ENCODE measurements around the gene SSH2.
"Not testable (repeated sequence)": the region's sequence is repeated elsewhere in the genome, so short reads cannot be mapped to it uniquely, and the experiment has no call there.

The SSH2 gene

DNA sequence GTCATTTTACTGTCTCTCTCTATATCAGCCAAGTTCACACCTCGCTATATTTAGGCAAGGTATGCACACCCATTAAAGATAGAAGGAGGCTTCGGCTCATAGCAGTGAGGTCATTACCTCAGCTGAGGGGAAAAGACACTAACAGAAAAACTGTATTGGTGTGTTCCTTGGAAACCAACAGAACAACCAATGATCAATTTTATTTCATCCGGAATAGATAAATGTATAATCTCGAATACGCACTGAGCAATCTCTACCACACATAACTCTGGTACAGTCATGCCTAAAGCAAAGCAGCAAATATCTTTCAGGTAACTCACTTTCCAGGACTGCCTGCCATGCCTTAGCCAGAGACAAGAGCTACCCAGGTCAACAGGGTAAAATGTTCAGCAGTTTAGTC is 197.4 kb downstream of the SSH2 start:
- DNase-seq (ENCODE audit: low read depth) = no peak

DNA sequence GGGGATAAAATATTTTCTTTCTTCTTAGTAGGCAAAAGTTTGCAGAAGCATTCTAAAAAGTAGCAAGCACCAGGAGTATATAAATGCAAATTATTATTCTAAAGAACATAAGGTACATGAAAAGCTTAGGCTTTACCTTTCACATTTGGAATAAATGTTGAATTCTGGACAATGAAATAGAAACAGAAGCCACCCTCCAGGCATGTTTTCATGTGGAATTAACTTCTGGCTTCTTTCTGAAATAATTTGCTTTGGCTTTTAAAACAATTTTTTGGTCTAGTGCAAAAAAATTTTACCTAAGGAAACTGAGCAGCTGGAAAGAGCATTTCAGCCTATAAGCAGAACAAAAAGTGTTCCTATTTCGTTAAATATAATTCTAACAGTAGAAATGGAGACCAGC is 197.8 kb downstream of the SSH2 start:
- no peak for DNase-seq (ENCODE audit: low read depth)

- DNase-seq (ENCODE audit: low read depth) = no peak
Measured at GRCh38 chr17:29731589-29731929, 198.5 kb downstream of the SSH2 start.

GRCh38 chr17:29728490-29728889 is 201.5 kb downstream of the SSH2 start:
- no peak for DNase-seq (ENCODE audit: low read depth)

GRCh38 chr17:29726715-29727252 is 203.2 kb downstream of the SSH2 start:
- peak; percentile 39 for DNase-seq (ENCODE audit: low read depth)

GRCh38 chr17:29725408-29725807 is 204.6 kb downstream of the SSH2 start:
- DNase-seq (ENCODE audit: low read depth) = not testable (repeated sequence)

DNA sequence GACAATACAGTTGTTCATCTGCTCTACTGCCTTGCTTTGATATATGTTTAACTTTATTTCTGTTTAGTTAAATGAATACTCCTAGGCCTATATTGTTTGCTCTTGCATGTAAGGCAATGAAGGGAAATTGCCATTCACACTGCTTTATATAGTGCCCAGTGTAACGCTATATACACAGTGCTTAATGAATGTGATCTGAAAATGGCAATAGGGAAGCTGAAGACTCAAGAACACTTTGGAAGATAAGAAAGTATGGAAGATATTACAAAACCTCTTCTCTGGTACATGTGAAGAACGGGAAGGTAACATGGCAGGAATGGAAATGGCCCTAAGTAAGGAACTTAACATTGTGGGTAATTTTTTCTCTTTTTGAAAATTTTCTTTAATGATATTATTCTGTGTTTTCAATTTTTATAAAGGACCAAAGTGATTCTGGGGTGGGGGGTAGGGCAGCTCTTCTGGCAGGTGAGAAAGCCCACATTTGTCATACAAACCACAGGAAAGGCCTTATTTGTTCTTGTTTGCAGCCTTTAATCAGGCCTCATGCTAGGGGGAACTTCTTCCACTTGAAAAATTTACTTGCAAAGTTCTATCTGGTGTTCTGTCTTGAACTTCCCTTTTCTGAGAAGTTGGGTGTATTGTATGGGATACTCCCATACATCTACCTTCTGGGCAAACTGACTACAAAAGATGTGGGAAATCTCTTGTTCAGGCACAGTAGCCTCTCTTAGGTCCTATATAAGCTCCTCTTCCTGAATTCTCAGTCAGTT is 206.6 kb downstream of the SSH2 start:
- DNase-seq (ENCODE audit: low read depth) = no peak

DNA sequence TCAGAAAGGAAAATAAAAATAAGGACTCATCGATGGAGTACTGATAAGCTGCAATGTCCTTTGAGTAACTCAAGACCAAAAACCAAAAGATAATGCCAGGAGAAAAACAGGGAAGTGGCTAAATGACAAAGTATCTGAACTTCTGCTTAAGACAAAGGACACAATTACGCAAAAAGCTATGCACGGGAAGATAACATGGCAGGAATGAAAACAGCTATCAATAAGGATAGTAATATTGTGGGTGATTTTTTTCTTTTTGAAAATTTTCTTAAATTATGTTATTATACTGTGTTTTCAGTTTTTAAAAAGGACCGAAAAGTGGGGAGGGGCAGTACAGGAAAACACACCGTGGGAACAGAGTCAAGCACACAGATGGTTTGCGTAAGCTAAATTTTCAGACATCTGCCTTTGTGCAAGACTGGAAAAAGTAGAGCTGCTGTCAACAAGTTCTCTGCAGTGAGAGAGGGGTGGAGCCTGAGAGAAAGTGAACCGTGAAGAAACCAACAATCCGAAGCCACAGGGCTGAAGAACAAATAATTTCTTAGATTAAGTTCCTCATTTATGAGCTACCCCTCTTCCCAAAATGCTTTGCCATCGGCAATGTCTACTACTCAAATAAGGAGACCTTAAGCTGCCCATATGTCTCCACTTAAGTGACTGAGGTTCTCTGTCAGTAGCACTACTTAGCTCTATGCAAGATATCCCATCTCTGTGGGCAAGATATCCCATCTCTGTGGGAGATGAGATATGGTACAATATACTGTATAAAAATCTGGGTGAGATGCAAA is 207.4 kb downstream of the SSH2 start:
- peak; percentile 95 for DNase-seq (ENCODE audit: low read depth)

DNA sequence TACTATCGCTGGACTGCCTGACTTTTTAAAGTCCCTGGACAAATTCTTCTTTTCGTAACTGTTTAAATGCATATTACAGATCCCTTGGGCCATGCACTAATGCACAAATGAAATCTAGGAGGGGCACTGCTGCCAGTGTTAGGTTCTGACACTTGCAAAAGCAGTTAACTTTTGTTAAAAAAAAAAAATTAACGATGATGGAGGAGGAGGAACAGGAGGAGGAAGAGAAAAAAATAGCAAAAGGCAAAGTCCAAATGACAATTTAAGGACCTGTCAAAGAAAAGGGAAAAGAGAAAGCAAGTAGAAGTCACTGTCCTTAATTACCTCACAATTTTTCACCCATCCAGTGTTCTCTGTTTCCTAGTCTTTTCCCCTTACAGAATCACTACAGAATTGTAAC is 209.5 kb downstream of the SSH2 start:
- no peak for DNase-seq (ENCODE audit: low read depth)

DNA sequence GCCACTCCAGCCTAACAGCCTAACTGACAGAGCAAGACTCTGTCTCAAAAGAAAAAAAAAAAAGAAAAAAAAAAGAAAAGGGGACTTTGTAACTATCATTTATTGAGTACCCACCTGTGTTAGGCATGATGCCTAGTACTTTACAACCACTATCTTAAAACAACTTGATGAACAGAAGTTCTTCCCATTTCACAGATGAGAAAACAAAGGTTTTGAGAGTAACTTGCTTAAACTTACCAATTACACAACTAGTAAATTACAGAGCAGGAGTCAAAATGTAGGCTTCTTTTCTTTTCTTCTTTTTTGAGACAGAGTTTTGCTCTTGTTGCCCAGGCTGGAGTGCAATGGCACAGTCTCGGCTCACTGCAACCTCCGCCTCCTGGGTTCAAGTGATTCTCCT is 210.6 kb downstream of the SSH2 start:
- DNase-seq (ENCODE audit: low read depth) = no peak

DNA sequence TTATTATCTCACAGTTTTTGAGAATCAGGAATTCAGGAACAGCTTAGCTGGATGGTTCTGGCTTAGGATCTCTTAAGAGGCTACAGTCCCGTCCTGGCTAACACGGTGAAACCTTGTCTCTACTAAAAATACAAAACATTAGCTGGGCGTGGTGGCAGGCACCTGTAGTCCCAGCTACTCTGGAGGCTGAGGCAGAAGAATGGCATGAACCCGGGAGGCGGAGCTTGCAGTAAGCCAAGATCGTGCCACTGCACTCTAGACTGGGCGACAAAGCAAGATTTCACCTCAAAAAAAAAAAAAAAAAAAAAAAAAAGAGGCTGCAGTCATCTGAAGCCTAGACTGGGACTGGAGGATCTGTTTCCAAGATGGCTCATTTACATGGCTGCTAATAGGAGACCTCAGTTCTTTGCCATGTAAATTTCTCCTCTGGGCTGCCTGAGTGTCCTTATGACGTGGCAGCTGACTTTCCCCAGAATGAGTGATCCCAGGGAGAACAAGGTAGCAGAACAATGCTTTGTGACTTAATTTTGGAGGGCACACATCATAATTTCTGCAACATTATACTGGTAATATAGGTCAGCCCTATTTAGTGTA is 211.5 kb downstream of the SSH2 start:
- no peak for DNase-seq (ENCODE audit: low read depth)

DNA sequence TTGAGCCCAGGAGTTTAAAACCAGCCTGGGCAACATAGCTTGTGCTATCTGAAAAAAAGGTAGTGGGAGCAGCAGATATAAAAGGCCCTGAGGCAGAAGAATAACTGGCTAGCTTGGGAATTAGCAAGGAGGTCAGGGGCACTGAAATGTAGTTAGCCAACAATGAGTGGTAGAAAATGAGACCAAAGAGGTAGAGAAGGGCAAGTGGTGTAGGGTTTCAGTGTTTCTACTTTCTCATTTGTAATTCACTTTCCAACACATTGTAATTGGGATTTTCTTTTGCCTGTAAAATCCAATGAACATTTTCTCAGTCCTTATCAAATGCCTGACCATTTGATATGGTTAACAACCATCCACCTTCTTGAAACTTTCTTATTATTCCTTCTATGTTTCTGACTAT is 212.2 kb downstream of the SSH2 start:
- DNase-seq (ENCODE audit: low read depth) = no peak

GRCh38 chr17:29716566-29716965 is 213.5 kb downstream of the SSH2 start:
- DNase-seq (ENCODE audit: low read depth) = no peak

DNA sequence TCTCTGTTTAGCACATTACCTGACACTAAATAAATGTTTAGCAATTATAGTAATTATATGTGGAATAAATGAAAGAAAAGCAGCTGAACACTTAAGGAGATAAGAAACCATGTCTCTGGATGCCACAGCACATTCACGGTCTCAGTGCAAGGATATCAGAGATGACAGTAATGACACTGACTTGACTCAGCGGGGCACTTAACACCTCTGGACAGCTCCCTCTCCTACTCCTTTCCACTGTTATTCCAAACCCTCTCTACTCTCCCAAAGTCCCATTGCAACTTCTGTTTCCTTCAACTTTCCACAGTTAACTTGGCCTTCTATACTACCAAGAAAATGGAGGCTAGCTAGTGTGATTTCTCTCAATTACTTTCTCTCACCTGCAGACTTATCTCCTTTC is 214.3 kb downstream of the SSH2 start:
- DNase-seq (ENCODE audit: low read depth) = no peak

GRCh38 chr17:29714146-29714545 is 215.9 kb downstream of the SSH2 start:
- DNase-seq (ENCODE audit: low read depth) = no peak

- no peak for DNase-seq (ENCODE audit: low read depth)
Measured at GRCh38 chr17:29713626-29714025, 216.4 kb downstream of the SSH2 start.

- DNase-seq (ENCODE audit: low read depth) = no peak
Measured at GRCh38 chr17:29711588-29712385, 218.2 kb downstream of the SSH2 start.

- peak; percentile 49 for DNase-seq (ENCODE audit: low read depth)
Measured at GRCh38 chr17:29710891-29711418, 219.1 kb downstream of the SSH2 start.

GRCh38 chr17:29710520-29710884 is 219.5 kb downstream of the SSH2 start:
- DNase-seq (ENCODE audit: low read depth) = no peak

GRCh38 chr17:29709866-29710519 is 220.0 kb downstream of the SSH2 start:
- DNase-seq (ENCODE audit: low read depth) = peak; percentile 87

DNA sequence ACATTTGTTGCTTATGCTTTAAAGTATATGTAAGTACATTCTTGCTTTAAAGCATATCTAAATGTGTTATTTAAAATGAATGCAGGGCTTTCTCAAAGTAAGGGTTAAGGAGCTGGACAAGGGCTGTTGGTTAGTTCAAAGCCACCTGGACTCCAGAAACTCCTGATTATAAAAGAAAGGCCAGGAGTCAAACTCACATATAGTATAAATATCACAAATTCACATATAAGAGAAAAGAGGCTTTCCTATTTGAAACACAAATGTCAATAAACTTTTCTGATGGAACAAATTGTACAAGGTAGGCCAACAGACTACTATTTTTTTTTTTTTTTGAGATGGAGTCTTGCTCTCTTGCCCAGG is 222.8 kb downstream of the SSH2 start:
- no peak for DNase-seq (ENCODE audit: low read depth)

DNA sequence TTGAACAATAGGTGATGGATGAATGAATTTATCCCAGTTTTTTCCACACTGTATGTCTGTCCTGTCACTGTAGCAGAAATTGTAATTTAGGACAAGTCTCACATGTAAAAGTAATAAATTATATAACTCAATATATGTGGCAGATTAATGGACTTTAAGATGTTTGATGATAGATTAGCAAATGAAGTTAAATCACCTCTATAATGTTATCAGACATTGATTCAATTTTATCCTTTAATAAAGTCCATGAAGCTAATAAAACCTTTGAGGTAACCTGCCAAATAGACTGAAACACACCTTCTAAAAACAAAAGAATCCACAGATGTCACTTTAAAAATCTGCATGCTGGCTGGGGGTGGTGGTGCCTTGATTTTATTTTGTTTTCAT is 224.0 kb downstream of the SSH2 start:
- DNase-seq (ENCODE audit: low read depth) = no peak

Data from fibroblast of gingiva (primary cell).